ENCODE data around the gene KRT9.

DNA sequence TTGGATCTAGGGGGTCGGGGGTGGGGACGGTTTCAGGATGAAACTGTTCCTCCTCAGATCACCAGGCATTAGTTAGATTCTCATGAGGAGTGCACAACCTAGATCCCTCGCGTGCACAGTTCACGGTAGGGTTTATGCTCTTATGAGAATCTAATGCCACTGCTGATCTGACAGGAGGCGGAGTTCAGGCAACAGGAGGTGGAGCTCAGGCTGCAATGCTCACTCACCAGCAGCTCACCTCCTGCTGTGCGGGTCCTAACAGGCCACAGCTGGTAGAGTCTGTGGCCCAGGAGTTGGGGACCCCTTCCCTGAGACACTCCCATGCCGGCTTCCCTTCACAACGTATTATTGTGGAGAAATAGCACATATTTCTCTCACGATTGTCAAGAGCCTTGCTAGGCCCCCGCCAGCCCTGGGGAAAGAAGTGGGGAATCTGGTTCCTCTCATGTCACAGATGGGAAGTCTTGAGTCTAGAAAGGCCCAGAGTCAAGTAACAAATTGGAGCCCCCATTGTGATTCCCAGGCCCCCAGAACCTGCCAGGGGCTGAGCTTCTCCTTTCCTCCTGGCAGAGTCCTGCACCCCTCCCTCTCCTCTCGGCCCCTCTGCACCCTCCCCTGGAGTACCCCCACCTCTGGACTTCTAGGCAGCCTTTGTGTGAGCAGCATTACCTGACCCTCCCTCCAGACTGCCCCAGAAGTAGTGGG is 20.9 kb upstream of the KRT9 start:
- no peak for TF ChIP-seq POLR2AphosphoS5 (IDR thresholded peaks at IDR 0.05; ENCODE audit: low read length)
- no peak for TF ChIP-seq MEF2A (IDR thresholded peaks at IDR 0.05; ENCODE audit: insufficient read depth, low read depth, low read length)
- TF ChIP-seq MAX (IDR thresholded peaks at IDR 0.05; ENCODE audit: low read depth, low read length) = no peak
- TF ChIP-seq POLR2A (IDR thresholded peaks at IDR 0.05; ENCODE audit: low read depth, low read length) = no peak
- no peak for TF ChIP-seq ZNF274 (IDR thresholded peaks at IDR 0.05; ENCODE audit: insufficient read depth, insufficient read length)
- no peak for TF ChIP-seq TARDBP (IDR thresholded peaks at IDR 0.05; ENCODE audit: borderline replicate concordance)
- TF ChIP-seq CTCF (IDR thresholded peaks at IDR 0.05 in 2 of 3, conservative IDR thresholded peaks at IDR 0.05 in 1 of 3; ENCODE audit: control insufficient read depth in 2 of 3, extremely low read depth in 1 of 3, insufficient read depth in 1 of 3, low read depth in 3 of 3, low read length in 3 of 3) = no peak
- TF ChIP-seq CREB1 (IDR thresholded peaks at IDR 0.05; ENCODE audit: low read depth) = no peak
- no peak for TF ChIP-seq SMAD1 (IDR thresholded peaks at IDR 0.05; ENCODE audit: low read depth, partially characterized antibody)
- TF ChIP-seq REST (IDR thresholded peaks at IDR 0.05; ENCODE audit: low read depth, low read length) = no peak
- TF ChIP-seq ATF2 (IDR thresholded peaks at IDR 0.05; ENCODE audit: low read length) = no peak
- TF ChIP-seq USF2 (IDR thresholded peaks at IDR 0.05; ENCODE audit: borderline replicate concordance, low read depth, low read length) = no peak
- TF ChIP-seq, protein P1, sequence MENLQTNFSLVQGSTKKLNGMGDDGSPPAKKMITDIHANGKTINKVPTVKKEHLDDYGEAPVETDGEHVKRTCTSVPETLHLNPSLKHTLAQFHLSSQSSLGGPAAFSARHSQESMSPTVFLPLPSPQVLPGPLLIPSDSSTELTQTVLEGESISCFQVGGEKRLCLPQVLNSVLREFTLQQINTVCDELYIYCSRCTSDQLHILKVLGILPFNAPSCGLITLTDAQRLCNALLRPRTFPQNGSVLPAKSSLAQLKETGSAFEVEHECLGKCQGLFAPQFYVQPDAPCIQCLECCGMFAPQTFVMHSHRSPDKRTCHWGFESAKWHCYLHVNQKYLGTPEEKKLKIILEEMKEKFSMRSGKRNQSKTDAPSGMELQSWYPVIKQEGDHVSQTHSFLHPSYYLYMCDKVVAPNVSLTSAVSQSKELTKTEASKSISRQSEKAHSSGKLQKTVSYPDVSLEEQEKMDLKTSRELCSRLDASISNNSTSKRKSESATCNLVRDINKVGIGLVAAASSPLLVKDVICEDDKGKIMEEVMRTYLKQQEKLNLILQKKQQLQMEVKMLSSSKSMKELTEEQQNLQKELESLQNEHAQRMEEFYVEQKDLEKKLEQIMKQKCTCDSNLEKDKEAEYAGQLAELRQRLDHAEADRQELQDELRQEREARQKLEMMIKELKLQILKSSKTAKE (IDR thresholded peaks at IDR 0.05; ENCODE audit: low read depth, poor library complexity, severe bottlenecking) = no peak
